ENCODE measurements around the gene PCYOX1L.
"Not testable (repeated sequence)": the region's sequence is repeated elsewhere in the genome, so short reads cannot be mapped to it uniquely, and the experiment has no call there.

PCYOX1L gene

GRCh38 chr5:149382517-149383220 is 24.8 kb downstream of the PCYOX1L start:
- DNase-seq (ENCODE audit: low read depth in 3 of 3, low spot score in 1 of 3): no peak

- DNase-seq (ENCODE audit: low read depth in 3 of 3, low spot score in 1 of 3): no peak
These were observed 25.6 kb downstream of the PCYOX1L start for GRCh38 chr5:149383399-149383798.

GRCh38 chr5:149386166-149386565 is 28.3 kb downstream of the PCYOX1L start:
- DNase-seq (ENCODE audit: low read depth in 3 of 3, low spot score in 1 of 3): no peak

- DNase-seq (ENCODE audit: low read depth in 3 of 3, low spot score in 1 of 3): no peak
These were observed 29.3 kb downstream of the PCYOX1L start for GRCh38 chr5:149387081-149387631.

- no peak for DNase-seq (ENCODE audit: low read depth in 3 of 3, low spot score in 1 of 3)
These were observed 30.1 kb downstream of the PCYOX1L start for GRCh38 chr5:149387982-149388381.

GRCh38 chr5:149388498-149389190 is 30.8 kb downstream of the PCYOX1L start:
- DNase-seq (ENCODE audit: low read depth in 3 of 3, low spot score in 1 of 3): no peak

- no peak for DNase-seq (ENCODE audit: low read depth in 3 of 3, low spot score in 1 of 3)
These were observed 32.0 kb downstream of the PCYOX1L start for GRCh38 chr5:149389552-149390495.

GRCh38 chr5:149391076-149391475 is 33.2 kb downstream of the PCYOX1L start:
- not testable (repeated sequence) for DNase-seq (ENCODE audit: low read depth in 3 of 3, low spot score in 1 of 3)

- no peak for DNase-seq (ENCODE audit: low read depth in 3 of 3, low spot score in 1 of 3)
These were observed 33.7 kb downstream of the PCYOX1L start for GRCh38 chr5:149391524-149391923.

GRCh38 chr5:149392718-149393117 is 34.9 kb downstream of the PCYOX1L start:
- no peak for DNase-seq (ENCODE audit: low read depth in 3 of 3, low spot score in 1 of 3)

GRCh38 chr5:149394996-149395395 is 37.1 kb downstream of the PCYOX1L start:
- DNase-seq (ENCODE audit: low read depth in 3 of 3, low spot score in 1 of 3): not testable (repeated sequence)

- no peak for DNase-seq (ENCODE audit: low read depth in 3 of 3, low spot score in 1 of 3)
These were observed 39.7 kb downstream of the PCYOX1L start for GRCh38 chr5:149397530-149397929.

- DNase-seq (ENCODE audit: low read depth in 3 of 3, low spot score in 1 of 3): not testable (repeated sequence)
These were observed 41.0 kb downstream of the PCYOX1L start for GRCh38 chr5:149398747-149399266.

- DNase-seq (ENCODE audit: low read depth in 3 of 3, low spot score in 1 of 3): no peak
These were observed 41.9 kb downstream of the PCYOX1L start for GRCh38 chr5:149399775-149400174.

- no peak for DNase-seq (ENCODE audit: low read depth in 3 of 3, low spot score in 1 of 3)
These were observed 42.5 kb downstream of the PCYOX1L start for GRCh38 chr5:149400304-149400703.

GRCh38 chr5:149401051-149401450 is 43.2 kb downstream of the PCYOX1L start:
- DNase-seq (ENCODE audit: low read depth in 3 of 3, low spot score in 1 of 3): no peak

GRCh38 chr5:149402291-149402690 is 44.4 kb downstream of the PCYOX1L start:
- DNase-seq (ENCODE audit: low read depth in 3 of 3, low spot score in 1 of 3): no peak

GRCh38 chr5:149403923-149404745 is 46.3 kb downstream of the PCYOX1L start:
- DNase-seq (ENCODE audit: low read depth in 3 of 3, low spot score in 1 of 3): no peak

- no peak for DNase-seq (ENCODE audit: low read depth in 3 of 3, low spot score in 1 of 3)
These were observed 47.1 kb downstream of the PCYOX1L start for GRCh38 chr5:149404746-149405549.

Measured in stimulated activated CD4-positive, alpha-beta T cell treated with anti-CD3 and anti-CD28 coated beads, TNF-alpha, amount 100 ng/mL, for 1 hour (primary cell).